ENCODE results near the gene SMAP1. TPM values are rescaled to one million over a fixed set of nuclear protein-coding genes. Genes with fewer than 3 reads are reported as not detected.

Gene SMAP1
- total RNA-seq, 2 experiments from 2014 or later = 24.8 to 31.5 TPM

DNA sequence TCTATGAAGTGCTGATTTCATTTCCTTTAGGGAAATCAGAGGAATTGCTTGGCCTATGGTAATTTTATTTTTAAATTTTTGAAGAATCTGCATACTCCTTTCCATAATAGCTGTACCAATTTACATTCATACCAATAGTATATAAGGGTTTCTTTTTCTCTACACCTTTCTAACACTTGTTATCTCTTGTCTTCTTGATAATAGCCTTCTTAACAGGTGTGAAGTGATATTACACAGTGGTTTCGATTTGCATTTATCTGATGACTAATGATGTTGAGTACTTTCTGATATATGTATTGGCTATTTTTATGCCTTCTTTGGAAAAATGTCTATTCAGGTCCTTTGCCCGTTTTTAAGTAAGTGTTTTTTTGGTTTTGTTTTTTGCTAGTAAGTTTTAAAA, 40.8 kb downstream of the SMAP1 start:
- DNase-seq (no peak), ATAC-seq (peak; percentile 56)
- POLR2A ChIA-PET = no interaction called here
- CTCF ChIA-PET = interaction anchor here (0.7 to 2.6 kb wide), 5 partner anchors 163 to 338 kb away, joined by 5 to 61 read pairs (median 9); no protein-coding TSS in a partner anchor
- peaks cover 53% of the 10 kb centered on the region for H3K4me1 Mint-ChIP-seq
- H3K4me3 Mint-ChIP-seq = no peak overlapping the region
- H3K9me3 Mint-ChIP-seq (ENCODE audit: low read depth) = peaks cover 5% of the 10 kb centered on the region
- intact Hi-C loops (cut with DNase I, micrococcal nuclease) = no loop called here
- no peak overlapping the region for H3K27ac Mint-ChIP-seq
- no peaks in the 10 kb centered on the region for H3K27me3 Mint-ChIP-seq
- H3K36me3 Mint-ChIP-seq (ENCODE audit: low read depth) = peaks cover 2% of the 10 kb centered on the region

- Mint-ChIP-seq H3K36me3 (ENCODE audit: low read depth) (peaks cover 12% of the 10 kb centered on the region), H3K9me3 (ENCODE audit: low read depth) (peaks cover 14% of the 10 kb centered on the region), H3K27me3 (no peaks in the 10 kb centered on the region), H3K4me1 (peaks cover 56% of the 10 kb centered on the region), H3K4me3 (no peak overlapping the region), H3K27ac (no peak overlapping the region)
- ChIA-PET CTCF (interaction anchor here (0.6 to 1.9 kb wide), 5 partner anchors 22 to 175 kb away, joined by 3 to 17 read pairs (median 5); no protein-coding TSS in a partner anchor), POLR2A (no interaction called here)
- peak; percentile 75 for ATAC-seq
- no peak for DNase-seq
- intact Hi-C loops (cut with DNase I, micrococcal nuclease) = no loop called here
Observed at GRCh38 chr6:70709826-70710225, 42.1 kb downstream of the SMAP1 start.

GRCh38 chr6:70714716-70715257, 47.1 kb downstream of the SMAP1 start:
- H3K4me3 Mint-ChIP-seq = no peak overlapping the region
- ChIA-PET POLR2A (no interaction called here), CTCF (interaction anchor here (1.2 kb wide), 1 partner anchor 169 kb away, joined by 3 read pairs; no protein-coding TSS in a partner anchor)
- intact Hi-C loops (cut with DNase I, micrococcal nuclease) = no loop called here
- no peaks in the 10 kb centered on the region for H3K27me3 Mint-ChIP-seq
- no peak overlapping the region for H3K27ac Mint-ChIP-seq
- no peak for ATAC-seq
- H3K36me3 Mint-ChIP-seq (ENCODE audit: low read depth) = peaks cover 20% of the 10 kb centered on the region
- peaks cover 47% of the 10 kb centered on the region for H3K4me1 Mint-ChIP-seq
- peaks cover 17% of the 10 kb centered on the region for H3K9me3 Mint-ChIP-seq (ENCODE audit: low read depth)
- no peak for DNase-seq

DNA sequence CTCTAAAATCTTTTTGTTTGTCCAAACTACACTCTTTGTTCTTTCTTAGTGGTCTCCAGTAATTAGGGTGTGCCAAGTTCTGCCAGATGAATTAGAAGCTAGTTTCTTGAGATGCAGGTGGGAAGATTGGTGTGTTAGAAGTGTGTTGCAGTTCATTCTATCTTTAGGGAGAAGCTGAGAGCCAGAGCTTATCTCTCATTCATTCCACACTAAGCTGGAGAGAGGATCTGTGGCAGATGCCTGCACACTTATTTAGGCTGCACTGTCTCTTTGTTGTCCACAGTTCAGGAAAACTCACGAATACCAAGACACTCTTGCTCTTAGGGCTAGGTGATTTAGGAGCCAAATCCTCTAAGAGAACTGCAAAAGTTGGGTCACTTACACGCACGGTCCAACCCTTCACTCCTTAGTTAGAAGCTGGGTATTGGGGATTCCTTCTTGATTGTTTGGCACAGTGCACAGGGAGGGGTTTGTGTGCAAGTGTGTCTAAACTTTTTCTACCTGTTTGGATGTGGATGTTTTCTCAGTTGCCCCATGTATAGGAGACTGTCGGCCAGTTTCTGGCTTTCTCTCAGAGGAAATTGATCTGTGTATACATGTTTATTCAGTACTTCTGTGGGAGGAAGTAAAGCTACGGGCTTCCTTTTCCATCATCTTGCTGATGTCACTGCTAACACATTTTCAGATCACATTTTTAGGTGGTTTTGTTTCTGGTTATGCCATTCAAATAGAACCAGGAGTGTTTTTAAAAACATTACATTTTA, 49.5 kb downstream of the SMAP1 start:
- no peak overlapping the region for H3K4me3 Mint-ChIP-seq
- H3K4me1 Mint-ChIP-seq = peaks cover 42% of the 10 kb centered on the region
- H3K27ac Mint-ChIP-seq = peak overlapping the region; percentile 38
- POLR2A ChIA-PET = interaction anchor here (0.6 kb wide), 1 partner anchor 112 kb away, joined by 5 read pairs; no protein-coding TSS in a partner anchor
- H3K9me3 Mint-ChIP-seq (ENCODE audit: low read depth) = peaks cover 17% of the 10 kb centered on the region
- intact Hi-C loops (cut with DNase I, micrococcal nuclease) = no loop called here
- ATAC-seq = peak; percentile 94
- peak; percentile 15 for DNase-seq
- H3K27me3 Mint-ChIP-seq = no peaks in the 10 kb centered on the region
- CTCF ChIA-PET = interaction anchor here (0.6 to 1.2 kb wide), 6 partner anchors 10 to 75 kb away, joined by 3 to 4 read pairs (median 4); no protein-coding TSS in a partner anchor
- peaks cover 20% of the 10 kb centered on the region for H3K36me3 Mint-ChIP-seq (ENCODE audit: low read depth)

DNA sequence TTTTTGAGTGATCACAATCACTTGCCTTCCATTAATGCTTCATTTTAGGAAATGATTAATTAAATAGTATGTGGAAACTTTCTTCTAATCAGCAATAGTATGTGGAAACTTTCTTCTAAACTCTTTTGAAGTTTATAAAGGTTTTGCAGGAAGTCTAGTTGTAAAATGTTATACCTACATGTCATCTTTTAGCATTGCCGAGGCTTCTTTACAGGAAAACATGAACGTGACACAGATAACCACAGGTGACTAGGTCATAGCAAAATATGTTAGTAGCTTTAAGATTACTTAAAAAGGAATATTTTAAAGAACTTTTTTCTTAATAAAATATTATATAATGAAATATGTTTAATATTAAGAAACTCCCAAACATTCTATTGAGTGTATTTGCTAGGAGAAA, 56.8 kb downstream of the SMAP1 start:
- H3K36me3 Mint-ChIP-seq (ENCODE audit: low read depth) = peaks cover 3% of the 10 kb centered on the region
- ATAC-seq (peak; percentile 53), DNase-seq (no peak)
- H3K9me3 Mint-ChIP-seq (ENCODE audit: low read depth) = no peaks in the 10 kb centered on the region
- intact Hi-C loops (cut with DNase I, micrococcal nuclease) = no loop called here
- CTCF ChIA-PET = interaction anchor here (0.8 to 3.5 kb wide), 3 partner anchors 13 to 119 kb away, joined by 3 to 12 read pairs (median 4); no protein-coding TSS in a partner anchor
- peaks cover 35% of the 10 kb centered on the region for H3K4me1 Mint-ChIP-seq
- peak overlapping the region; percentile 72 for H3K27ac Mint-ChIP-seq
- H3K27me3 Mint-ChIP-seq = no peaks in the 10 kb centered on the region
- POLR2A ChIA-PET = no interaction called here
- H3K4me3 Mint-ChIP-seq = no peak overlapping the region

GRCh38 chr6:70725817-70726415, 58.2 kb downstream of the SMAP1 start:
- peaks cover 40% of the 10 kb centered on the region for H3K4me1 Mint-ChIP-seq
- H3K27me3 Mint-ChIP-seq = no peaks in the 10 kb centered on the region
- DNase-seq (no peak), ATAC-seq (no peak)
- ChIA-PET POLR2A (no interaction called here), CTCF (interaction anchor here (1.2 to 3.5 kb wide), 3 partner anchors 14 to 27 kb away, joined by 3 to 12 read pairs (median 4); no protein-coding TSS in a partner anchor)
- no peaks in the 10 kb centered on the region for H3K9me3 Mint-ChIP-seq (ENCODE audit: low read depth)
- peaks cover 3% of the 10 kb centered on the region for H3K36me3 Mint-ChIP-seq (ENCODE audit: low read depth)
- H3K27ac Mint-ChIP-seq = no peak overlapping the region
- no peak overlapping the region for H3K4me3 Mint-ChIP-seq
- intact Hi-C loops (cut with DNase I, micrococcal nuclease) = no loop called here

GRCh38 chr6:70734381-70734780, 66.7 kb downstream of the SMAP1 start:
- Mint-ChIP-seq H3K27ac (no peak overlapping the region), H3K9me3 (ENCODE audit: low read depth) (peaks cover 2% of the 10 kb centered on the region), H3K36me3 (ENCODE audit: low read depth) (peaks cover 33% of the 10 kb centered on the region), H3K4me3 (no peak overlapping the region), H3K27me3 (no peaks in the 10 kb centered on the region), H3K4me1 (peaks cover 31% of the 10 kb centered on the region)
- intact Hi-C loops (cut with DNase I, micrococcal nuclease) = no loop called here
- ChIA-PET CTCF (interaction anchor here (1.0 kb wide), 1 partner anchor 11 kb away, joined by 3 read pairs; no protein-coding TSS in a partner anchor), POLR2A (no interaction called here)
- ATAC-seq = no peak
- no peak for DNase-seq

DNA sequence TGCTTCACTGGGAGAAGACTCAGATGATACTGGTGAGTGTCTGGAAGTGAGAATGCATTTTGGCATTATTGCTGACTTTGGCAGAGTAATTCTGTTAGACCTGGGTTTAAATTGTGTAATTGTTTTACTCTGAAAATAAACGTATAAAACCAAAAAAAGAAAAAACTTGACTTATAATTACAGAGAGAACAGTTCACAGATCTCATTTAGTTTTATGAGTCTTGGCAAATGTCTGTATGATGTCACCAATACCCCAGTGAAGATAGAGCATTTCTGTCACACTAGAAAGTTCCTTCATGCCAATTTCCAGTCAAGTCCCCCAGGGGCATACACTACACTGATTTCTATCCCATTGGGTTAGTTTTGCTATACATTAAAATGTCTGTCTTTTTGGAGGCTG, 67.3 kb downstream of the SMAP1 start:
- POLR2A ChIA-PET = no interaction called here
- peaks cover 36% of the 10 kb centered on the region for H3K36me3 Mint-ChIP-seq (ENCODE audit: low read depth)
- intact Hi-C loops (cut with DNase I, micrococcal nuclease) = no loop called here

DNA sequence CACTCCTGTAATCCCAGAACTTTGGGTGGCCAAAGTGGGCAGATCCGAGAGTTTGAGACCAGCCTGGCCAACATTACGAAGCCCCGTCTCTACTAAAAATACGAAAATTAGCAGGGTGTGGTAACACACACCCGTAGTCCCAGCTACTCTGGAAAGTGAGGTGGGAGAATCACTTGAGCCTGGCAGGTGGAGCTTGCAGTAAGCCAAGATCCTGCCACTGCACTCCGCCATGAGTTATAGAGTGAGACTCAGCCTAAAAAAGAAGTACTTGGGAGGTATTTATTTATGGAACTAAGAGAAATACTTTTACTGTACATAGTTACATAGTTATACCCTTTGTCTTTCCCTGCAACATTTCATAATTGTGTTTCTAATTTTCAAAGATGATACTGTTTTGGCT, 67.8 kb downstream of the SMAP1 start:
- Mint-ChIP-seq H3K27ac (no peak overlapping the region), H3K9me3 (ENCODE audit: low read depth) (peaks cover 3% of the 10 kb centered on the region), H3K27me3 (no peaks in the 10 kb centered on the region), H3K36me3 (ENCODE audit: low read depth) (peaks cover 40% of the 10 kb centered on the region), H3K4me1 (peaks cover 27% of the 10 kb centered on the region), H3K4me3 (no peak overlapping the region)
- DNase-seq (no peak), ATAC-seq (no peak)
- POLR2A ChIA-PET = no interaction called here
- intact Hi-C loops (cut with DNase I, micrococcal nuclease) = no loop called here
- CTCF ChIA-PET = interaction anchor here (1.0 to 1.4 kb wide), 2 partner anchors 12 kb away, joined by 3 to 5 read pairs; no protein-coding TSS in a partner anchor

More for the DNA sequence above, 67.3 kb downstream of the SMAP1 start:
- ATAC-seq (no peak), DNase-seq (no peak)
- CTCF ChIA-PET = interaction anchor here (1.0 to 1.4 kb wide), 2 partner anchors 11 to 13 kb away, joined by 3 to 5 read pairs; no protein-coding TSS in a partner anchor
- Mint-ChIP-seq H3K4me1 (peaks cover 25% of the 10 kb centered on the region), H3K27me3 (no peaks in the 10 kb centered on the region), H3K9me3 (ENCODE audit: low read depth) (peaks cover 2% of the 10 kb centered on the region), H3K4me3 (no peak overlapping the region), H3K27ac (no peak overlapping the region)

GRCh38 chr6:70738028-70738427, 70.3 kb downstream of the SMAP1 start:
- DNase-seq (no peak), ATAC-seq (peak; percentile 45)
- peaks cover 11% of the 10 kb centered on the region for H3K9me3 Mint-ChIP-seq (ENCODE audit: low read depth)
- ChIA-PET POLR2A (no interaction called here), CTCF (interaction anchor here (0.6 kb wide), 1 partner anchor 127 kb away, joined by 4 read pairs; no protein-coding TSS in a partner anchor)
- no peak overlapping the region for H3K27ac Mint-ChIP-seq
- H3K27me3 Mint-ChIP-seq = no peaks in the 10 kb centered on the region
- H3K4me1 Mint-ChIP-seq = peaks cover 35% of the 10 kb centered on the region
- H3K4me3 Mint-ChIP-seq = no peak overlapping the region
- peaks cover 62% of the 10 kb centered on the region for H3K36me3 Mint-ChIP-seq (ENCODE audit: low read depth)
- intact Hi-C loops (cut with DNase I, micrococcal nuclease) = loop anchor here in 1 of 2 experiments (2.0 kb wide), 1 partner anchor 25 kb away; no protein-coding TSS in a partner anchor

GRCh38 chr6:70739534-70739933, 71.9 kb downstream of the SMAP1 start:
- Mint-ChIP-seq H3K4me1 (peaks cover 33% of the 10 kb centered on the region), H3K4me3 (no peak overlapping the region), H3K9me3 (ENCODE audit: low read depth) (peaks cover 14% of the 10 kb centered on the region), H3K27me3 (no peaks in the 10 kb centered on the region), H3K36me3 (ENCODE audit: low read depth) (peaks cover 60% of the 10 kb centered on the region), H3K27ac (no peak overlapping the region)
- POLR2A ChIA-PET = no interaction called here
- intact Hi-C loops (cut with DNase I, micrococcal nuclease) = loop anchor here in 1 of 2 experiments (2.0 kb wide), 1 partner anchor 27 kb away; no protein-coding TSS in a partner anchor
- ATAC-seq (no peak), DNase-seq (no peak)
- CTCF ChIA-PET = interaction anchor here (1.3 to 1.8 kb wide), 3 partner anchors 13 to 145 kb away, joined by 4 to 12 read pairs (median 6); no protein-coding TSS in a partner anchor

Measured in activated CD4-positive, alpha-beta T cell treated with anti-CD3 and anti-CD28 coated beads for 36 hours (primary cell).